Measurements from ENCODE around the gene ASMTL.

Gene ASMTL

GRCh38 chrX:1400742-1401471 lies 51.8 kb downstream of the ASMTL start:
- Histone ChIP-seq H3K4me1 (ENCODE audit: control insufficient read depth, insufficient read depth, low read length, poor library complexity, severe bottlenecking) (no peaks in the 10 kb centered on the region), H3K27ac (ENCODE audit: low read depth, low read length, severe bottlenecking) (no peak overlapping the region), H3K9me3 (ENCODE audit: control insufficient read depth, low read length) (no peaks in the 10 kb centered on the region), H3K36me3 (ENCODE audit: control insufficient read depth, insufficient read depth, low read length) (peaks cover 84% of the 10 kb centered on the region), H3K4me3 (ENCODE audit: extremely low read depth, insufficient read depth, low read length, poor library complexity, severe bottlenecking) (no peak overlapping the region)
- 91 to 92% methylated on average over 27 of the region's 27 CpGs for WGBS, 2 experiments (ENCODE audit: insufficient coverage in 2 of 2)

DNA sequence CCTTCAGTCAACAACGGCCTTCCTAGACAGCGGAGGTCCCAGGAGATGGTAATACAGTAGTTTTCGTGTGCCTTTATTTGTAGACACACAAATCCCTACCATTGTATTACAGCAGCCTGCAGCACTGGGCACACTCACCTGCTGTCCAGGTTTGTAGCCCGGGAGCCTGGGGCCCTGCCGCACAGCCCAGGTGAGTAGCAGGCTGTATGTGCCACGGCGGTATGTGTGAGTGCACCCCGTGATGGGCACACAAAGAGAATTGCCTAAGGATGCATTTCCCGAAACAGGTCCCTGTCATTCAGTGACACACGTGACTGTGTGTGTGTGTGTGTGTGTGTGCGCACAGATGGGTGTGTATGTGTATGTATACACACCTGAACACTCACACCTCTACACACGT lies 52.7 kb downstream of the ASMTL start:
- Histone ChIP-seq H3K4me1 (ENCODE audit: control insufficient read depth, insufficient read depth, low read length, poor library complexity, severe bottlenecking) (peaks cover 3% of the 10 kb centered on the region), H3K9me3 (ENCODE audit: control insufficient read depth, low read length) (no peaks in the 10 kb centered on the region), H3K36me3 (ENCODE audit: control insufficient read depth, insufficient read depth, low read length) (peaks cover 84% of the 10 kb centered on the region), H3K27ac (ENCODE audit: low read depth, low read length, severe bottlenecking) (no peak overlapping the region), H3K4me3 (ENCODE audit: extremely low read depth, insufficient read depth, low read length, poor library complexity, severe bottlenecking) (no peak overlapping the region)
- WGBS, 2 experiments (ENCODE audit: insufficient coverage in 2 of 2): 98 to 100% methylated on average over 8 of the region's 12 CpGs

GRCh38 chrX:1398431-1399340 lies 54.0 kb downstream of the ASMTL start:
- peaks cover 13% of the 10 kb centered on the region for H3K4me1 ChIP-seq (ENCODE audit: control insufficient read depth, insufficient read depth, low read length, poor library complexity, severe bottlenecking)
- H3K36me3 ChIP-seq (ENCODE audit: control insufficient read depth, insufficient read depth, low read length): peaks cover 74% of the 10 kb centered on the region
- no peak overlapping the region for H3K4me3 ChIP-seq (ENCODE audit: extremely low read depth, insufficient read depth, low read length, poor library complexity, severe bottlenecking)
- WGBS, 2 experiments (ENCODE audit: insufficient coverage in 2 of 2): 92 to 98% methylated on average over 16 to 25 of the region's 29 CpGs
- H3K27ac ChIP-seq (ENCODE audit: low read depth, low read length, severe bottlenecking): no peak overlapping the region
- H3K9me3 ChIP-seq (ENCODE audit: control insufficient read depth, low read length): no peaks in the 10 kb centered on the region

DNA sequence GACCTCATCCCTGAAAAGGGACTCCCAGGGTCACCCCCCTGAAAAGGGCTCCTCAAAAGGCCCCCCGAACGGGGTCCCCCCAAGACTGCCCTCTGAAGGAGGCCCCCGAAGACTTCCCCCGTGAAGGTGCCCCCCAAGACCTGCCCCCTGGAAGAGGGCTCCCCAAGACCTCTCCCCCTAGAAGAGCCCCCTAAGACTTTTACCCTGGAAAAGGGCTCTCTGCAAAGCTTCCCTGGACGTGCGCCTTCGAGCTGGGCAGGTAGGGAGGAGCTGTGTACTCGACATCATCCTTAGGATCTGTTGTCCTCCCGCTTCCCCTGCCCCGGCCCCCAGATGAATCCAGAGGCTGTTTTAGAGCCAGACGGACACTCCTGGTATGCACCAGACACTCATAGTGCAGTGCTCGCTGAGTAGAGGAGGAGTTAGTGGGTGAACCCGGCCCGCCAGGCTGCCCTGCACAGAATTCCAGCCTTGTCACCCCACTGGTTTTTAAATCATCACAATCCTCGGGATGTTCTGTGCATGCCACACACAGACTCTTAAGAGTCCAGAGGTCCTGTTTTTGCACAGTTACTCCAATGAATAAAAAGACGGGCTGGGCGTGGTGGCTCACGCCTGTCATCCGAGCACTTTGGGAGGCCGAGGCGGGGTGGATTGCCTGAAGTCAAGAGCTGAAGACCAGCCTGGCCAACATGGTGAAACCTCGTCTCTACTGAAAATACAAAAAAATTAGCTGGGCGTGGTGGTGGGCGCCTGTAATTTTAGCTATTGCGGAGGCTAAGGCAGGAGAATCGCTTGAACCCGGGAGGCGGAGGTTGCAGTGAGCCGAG lies 55.1 kb downstream of the ASMTL start:
- 93 to 95% methylated on average over 20 to 24 of the region's 29 CpGs for WGBS, 2 experiments (ENCODE audit: insufficient coverage in 2 of 2)

GRCh38 chrX:1397001-1397400 lies 55.7 kb downstream of the ASMTL start:
- Histone ChIP-seq H3K9me3 (ENCODE audit: control insufficient read depth, low read length) (no peaks in the 10 kb centered on the region), H3K4me1 (ENCODE audit: control insufficient read depth, insufficient read depth, low read length, poor library complexity, severe bottlenecking) (peaks cover 19% of the 10 kb centered on the region), H3K4me3 (ENCODE audit: extremely low read depth, insufficient read depth, low read length, poor library complexity, severe bottlenecking) (no peak overlapping the region), H3K36me3 (ENCODE audit: control insufficient read depth, insufficient read depth, low read length) (peaks cover 59% of the 10 kb centered on the region), H3K27ac (ENCODE audit: low read depth, low read length, severe bottlenecking) (no peak overlapping the region)
- 92 to 98% methylated on average over 8 to 14 of the region's 15 CpGs for WGBS, 2 experiments (ENCODE audit: insufficient coverage in 2 of 2)

More for the DNA sequence above, 55.1 kb downstream of the ASMTL start:
- Histone ChIP-seq H3K4me1 (ENCODE audit: control insufficient read depth, insufficient read depth, low read length, poor library complexity, severe bottlenecking) (peaks cover 19% of the 10 kb centered on the region), H3K9me3 (ENCODE audit: control insufficient read depth, low read length) (no peaks in the 10 kb centered on the region), H3K4me3 (ENCODE audit: extremely low read depth, insufficient read depth, low read length, poor library complexity, severe bottlenecking) (no peak overlapping the region), H3K36me3 (ENCODE audit: control insufficient read depth, insufficient read depth, low read length) (peaks cover 63% of the 10 kb centered on the region), H3K27ac (ENCODE audit: low read depth, low read length, severe bottlenecking) (no peak overlapping the region)

DNA sequence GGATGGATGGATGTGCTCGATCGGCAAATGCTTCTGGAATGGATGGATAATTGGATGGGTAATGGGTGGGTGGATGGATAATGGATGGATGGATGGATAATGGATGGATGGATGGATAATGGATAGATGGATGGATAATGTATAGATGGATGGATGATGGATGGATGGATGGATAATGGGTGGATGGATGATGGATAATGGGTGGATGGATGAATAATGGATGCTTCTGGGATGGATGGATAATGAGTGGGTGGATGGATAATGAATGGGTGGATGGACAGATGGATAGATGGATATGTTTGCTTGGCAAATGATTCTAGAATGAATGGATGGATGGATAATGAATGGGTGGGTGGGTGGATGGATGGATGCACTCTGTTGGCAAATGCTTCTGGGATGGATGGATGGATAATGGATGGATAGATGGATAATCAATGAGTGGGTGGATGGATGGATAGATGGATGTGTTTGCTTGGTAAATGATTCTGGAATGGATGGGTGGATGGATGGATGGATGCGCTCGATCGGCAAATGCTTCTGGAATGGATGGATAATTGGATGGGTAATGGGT lies 57.0 kb downstream of the ASMTL start:
- H3K9me3 ChIP-seq (ENCODE audit: control insufficient read depth, low read length): no peaks in the 10 kb centered on the region
- H3K4me3 ChIP-seq (ENCODE audit: extremely low read depth, insufficient read depth, low read length, poor library complexity, severe bottlenecking): no peak overlapping the region
- WGBS, 2 experiments (ENCODE audit: insufficient coverage in 2 of 2): 99 to 100% methylated on average over 5 of the region's 5 CpGs
- peaks cover 19% of the 10 kb centered on the region for H3K4me1 ChIP-seq (ENCODE audit: control insufficient read depth, insufficient read depth, low read length, poor library complexity, severe bottlenecking)
- H3K36me3 ChIP-seq (ENCODE audit: control insufficient read depth, insufficient read depth, low read length): peaks cover 52% of the 10 kb centered on the region
- no peak overlapping the region for H3K27ac ChIP-seq (ENCODE audit: low read depth, low read length, severe bottlenecking)

GRCh38 chrX:1394731-1395501 lies 57.8 kb downstream of the ASMTL start:
- WGBS, 2 experiments (ENCODE audit: insufficient coverage in 2 of 2): 90 to 97% methylated on average over 18 to 22 of the region's 22 CpGs
- Histone ChIP-seq H3K36me3 (ENCODE audit: control insufficient read depth, insufficient read depth, low read length) (peaks cover 53% of the 10 kb centered on the region), H3K9me3 (ENCODE audit: control insufficient read depth, low read length) (no peaks in the 10 kb centered on the region), H3K27ac (ENCODE audit: low read depth, low read length, severe bottlenecking) (no peak overlapping the region), H3K4me1 (ENCODE audit: control insufficient read depth, insufficient read depth, low read length, poor library complexity, severe bottlenecking) (peaks cover 25% of the 10 kb centered on the region), H3K4me3 (ENCODE audit: extremely low read depth, insufficient read depth, low read length, poor library complexity, severe bottlenecking) (no peak overlapping the region)

- Histone ChIP-seq H3K4me1 (ENCODE audit: control insufficient read depth, insufficient read depth, low read length, poor library complexity, severe bottlenecking) (peaks cover 32% of the 10 kb centered on the region), H3K4me3 (ENCODE audit: extremely low read depth, insufficient read depth, low read length, poor library complexity, severe bottlenecking) (peak overlapping the region; percentile 59), H3K27ac (ENCODE audit: low read depth, low read length, severe bottlenecking) (no peak overlapping the region), H3K36me3 (ENCODE audit: control insufficient read depth, insufficient read depth, low read length) (peaks cover 60% of the 10 kb centered on the region), H3K9me3 (ENCODE audit: control insufficient read depth, low read length) (no peaks in the 10 kb centered on the region)
- WGBS, 2 experiments (ENCODE audit: insufficient coverage in 2 of 2): 71 to 73% methylated on average over 16 of the region's 16 CpGs
Observed at GRCh38 chrX:1393871-1394615, 58.7 kb downstream of the ASMTL start.

- peak overlapping the region; percentile 99 for H3K4me3 ChIP-seq (ENCODE audit: extremely low read depth, insufficient read depth, low read length, poor library complexity, severe bottlenecking)
- peaks cover 64% of the 10 kb centered on the region for H3K36me3 ChIP-seq (ENCODE audit: control insufficient read depth, insufficient read depth, low read length)
- H3K27ac ChIP-seq (ENCODE audit: low read depth, low read length, severe bottlenecking): peak overlapping the region; percentile 99
- H3K9me3 ChIP-seq (ENCODE audit: control insufficient read depth, low read length): no peaks in the 10 kb centered on the region
- peaks cover 36% of the 10 kb centered on the region for H3K4me1 ChIP-seq (ENCODE audit: control insufficient read depth, insufficient read depth, low read length, poor library complexity, severe bottlenecking)
- 0% methylated on average over 28 to 36 of the region's 76 CpGs for WGBS, 2 experiments (ENCODE audit: insufficient coverage in 2 of 2)
Observed at GRCh38 chrX:1392376-1393068, 60.2 kb downstream of the ASMTL start.
